ENCODE data around the gene DOLK. TPM values are rescaled to one million over a fixed set of nuclear protein-coding genes. Genes with fewer than 3 reads are reported as not detected.

The DOLK gene
- polyA plus RNA-seq, 2 of the 4 experiments (the other 2 are of a cell fraction) = 22.8 to 25.4 TPM

GRCh38 chr9:128933731-128934130 lies 13.7 kb downstream of the DOLK start:
- no peak for FAIRE-seq
- ATAC-seq = no peak; a peak in 2 of 6 replicates
- WGBS (ENCODE audit: missing lambda C conversion rate) = 49% methylated on average over 5 of the region's 5 CpGs
- ChIA-PET POLR2A (no interaction called here), CTCF (interaction anchor here (0.8 to 5.3 kb wide), 5 partner anchors 7 to 116 kb away, joined by 3 to 47 read pairs (median 3); partner anchors contain the start of genes ENDOG and PHYHD1)
- no peak overlapping the region for H3K4me3 ChIP-seq
- no peak overlapping the region for H3K4me2 ChIP-seq
- DNase-seq (ENCODE audit: low read depth in 1 of 2, low spot score in 1 of 2) = no peak
- no peak overlapping the region for H3K27ac ChIP-seq
- H3K9me3 ChIP-seq = no peaks in the 10 kb centered on the region
- TF ChIP-seq ZNF302 (CRISPR knock-in tag; IDR thresholded peaks at IDR 0.05) = no peak
- no peak for TF ChIP-seq CBX8 (IDR thresholded peaks at IDR 0.05)
- TF ChIP-seq KDM5A (IDR thresholded peaks at IDR 0.05) = no peak
- TF ChIP-seq POLR2A (IDR thresholded peaks at IDR 0.05; ENCODE audit: low read length) = no peak
- TF ChIP-seq HES2 (IDR thresholded peaks at IDR 0.05) = no peak
- no peak for TF ChIP-seq RFX5 (IDR thresholded peaks at IDR 0.05)
- TF ChIP-seq ESRRA (IDR thresholded peaks at IDR 0.05; ENCODE audit: borderline replicate concordance, low read length) = no peak
- TF ChIP-seq USF2 (IDR thresholded peaks at IDR 0.05) = no peak
- TF ChIP-seq CTCF (IDR thresholded peaks at IDR 0.05) = no peak
- TF ChIP-seq CHD4 (IDR thresholded peaks at IDR 0.05; ENCODE audit: borderline replicate concordance) = no peak
- no peaks in the 10 kb centered on the region for H3K4me1 ChIP-seq

GRCh38 chr9:128929560-128929959 lies 17.8 kb downstream of the DOLK start:
- no peak for TF ChIP-seq HMGXB4 (CRISPR knock-in tag; IDR thresholded peaks at IDR 0.05; ENCODE audit: borderline replicate concordance)
- TF ChIP-seq CEBPB (IDR thresholded peaks at IDR 0.05) = no peak
- TF ChIP-seq E2F6 (IDR thresholded peaks at IDR 0.05; ENCODE audit: borderline replicate concordance, low read depth) = no peak
- TF ChIP-seq RFX5 (IDR thresholded peaks at IDR 0.05) = no peak
- TF ChIP-seq NFE2L2 (conservative IDR thresholded peaks at IDR 0.05; ENCODE audit: low read length) = no peak
- no peak for TF ChIP-seq USF2 (IDR thresholded peaks at IDR 0.05)
- no peak for TF ChIP-seq POLR2AphosphoS2 (conservative IDR thresholded peaks at IDR 0.05; ENCODE audit: low read length)
- no peak for TF ChIP-seq TFCP2L1 (CRISPR knock-in tag; IDR thresholded peaks at IDR 0.05)
- no peak for TF ChIP-seq ZC3H11A (IDR thresholded peaks at IDR 0.05)
- no peak for TF ChIP-seq CHD4 (IDR thresholded peaks at IDR 0.05; ENCODE audit: borderline replicate concordance)
- no peak for TF ChIP-seq HOXB5 (CRISPR knock-in tag; IDR thresholded peaks at IDR 0.05)
- no peak for TF ChIP-seq ZSCAN20 (CRISPR knock-in tag; IDR thresholded peaks at IDR 0.05)
- TF ChIP-seq EHF (CRISPR knock-in tag; IDR thresholded peaks at IDR 0.05) = no peak
- no peak for TF ChIP-seq KDM1A (IDR thresholded peaks at IDR 0.05; ENCODE audit: low read depth)
- no peak for TF ChIP-seq KDM5A (IDR thresholded peaks at IDR 0.05)
- no peak for TF ChIP-seq RNF2 (IDR thresholded peaks at IDR 0.05; ENCODE audit: borderline replicate concordance, low read depth)
- no peak for TF ChIP-seq HEYL (CRISPR knock-in tag; IDR thresholded peaks at IDR 0.05)
- no peak for TF ChIP-seq CHD2 (IDR thresholded peaks at IDR 0.05; ENCODE audit: low read length, partially characterized antibody)
- no peak for TF ChIP-seq HDAC2 (IDR thresholded peaks at IDR 0.05)
- WGBS (ENCODE audit: missing lambda C conversion rate) = 77% methylated on average over 4 of the region's 4 CpGs
- POLR2A ChIA-PET = no interaction called here
- Histone ChIP-seq H3K4me2 (no peak overlapping the region), H3K9me3 (no peaks in the 10 kb centered on the region), H3K4me3 (no peak overlapping the region), H3K4me1 (peaks cover 4% of the 10 kb centered on the region), H3K27ac (no peak overlapping the region)
- FAIRE-seq (no peak), ATAC-seq (no peak), DNase-seq (ENCODE audit: low read depth in 1 of 2, low spot score in 1 of 2) (no peak)
- CTCF ChIA-PET = interaction anchor here (0.9 to 14.3 kb wide), 16 partner anchors 10 to 196 kb away, joined by 3 to 244 read pairs (median 30); partner anchors contain the start of genes ENDOG and KYAT1

Measured in A549 (cell line).